ENCODE measurements around the gene DGKG.

Gene DGKG

DNA sequence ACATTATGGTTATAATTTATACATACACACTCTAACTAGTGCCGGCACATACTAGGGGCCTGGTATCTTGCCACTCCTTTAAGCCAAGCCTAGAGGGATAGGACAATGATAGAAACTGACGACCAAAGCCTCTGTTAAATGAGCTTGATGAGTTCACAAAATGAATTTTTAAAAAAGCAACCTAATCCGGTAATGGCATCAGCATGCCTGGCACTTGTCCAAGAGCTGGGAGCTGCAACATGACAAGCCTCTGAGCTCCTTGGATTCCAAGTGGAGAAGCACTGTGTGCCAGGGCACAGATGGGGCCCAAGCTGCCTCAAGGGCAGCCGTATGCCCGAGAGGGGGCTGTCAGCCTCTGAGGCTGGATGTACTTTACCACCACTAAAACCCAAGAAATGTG lies 262.9 kb downstream of the DGKG start:
- Histone ChIP-seq H3K4me1 (ENCODE audit: insufficient read depth, low read length, poor library complexity, severe bottlenecking) (peaks cover 39% of the 10 kb centered on the region), H3K9ac (ENCODE audit: low read depth, low read length, poor library complexity, severe bottlenecking) (no peak overlapping the region), H3F3A (ENCODE audit: low read depth) (no peaks in the 10 kb centered on the region), H4K20me1 (ENCODE audit: insufficient read depth, low read length, poor library complexity, severe bottlenecking) (no peaks in the 10 kb centered on the region), H3K4me3 (ENCODE audit: low read length, poor library complexity, severe bottlenecking) (no peak overlapping the region), H3K79me2 (ENCODE audit: insufficient read depth, low read length) (no peaks in the 10 kb centered on the region), H2AFZ (ENCODE audit: low read length) (no peak overlapping the region), H3K4me2 (ENCODE audit: low read depth, low read length, poor library complexity, severe bottlenecking) (no peak overlapping the region), H3K36me3 (ENCODE audit: insufficient read depth, low read length) (no peaks in the 10 kb centered on the region), H3K9me2 (replicated peaks; ENCODE audit: low read depth, low read length) (no peaks in the 10 kb centered on the region), H3K27me3 (ENCODE audit: insufficient read depth, low read length, poor library complexity, severe bottlenecking) (no peaks in the 10 kb centered on the region), H3K9me3 (ENCODE audit: insufficient read depth, low read depth, low read length) (no peaks in the 10 kb centered on the region)
- TF ChIP-seq, protein P1, sequence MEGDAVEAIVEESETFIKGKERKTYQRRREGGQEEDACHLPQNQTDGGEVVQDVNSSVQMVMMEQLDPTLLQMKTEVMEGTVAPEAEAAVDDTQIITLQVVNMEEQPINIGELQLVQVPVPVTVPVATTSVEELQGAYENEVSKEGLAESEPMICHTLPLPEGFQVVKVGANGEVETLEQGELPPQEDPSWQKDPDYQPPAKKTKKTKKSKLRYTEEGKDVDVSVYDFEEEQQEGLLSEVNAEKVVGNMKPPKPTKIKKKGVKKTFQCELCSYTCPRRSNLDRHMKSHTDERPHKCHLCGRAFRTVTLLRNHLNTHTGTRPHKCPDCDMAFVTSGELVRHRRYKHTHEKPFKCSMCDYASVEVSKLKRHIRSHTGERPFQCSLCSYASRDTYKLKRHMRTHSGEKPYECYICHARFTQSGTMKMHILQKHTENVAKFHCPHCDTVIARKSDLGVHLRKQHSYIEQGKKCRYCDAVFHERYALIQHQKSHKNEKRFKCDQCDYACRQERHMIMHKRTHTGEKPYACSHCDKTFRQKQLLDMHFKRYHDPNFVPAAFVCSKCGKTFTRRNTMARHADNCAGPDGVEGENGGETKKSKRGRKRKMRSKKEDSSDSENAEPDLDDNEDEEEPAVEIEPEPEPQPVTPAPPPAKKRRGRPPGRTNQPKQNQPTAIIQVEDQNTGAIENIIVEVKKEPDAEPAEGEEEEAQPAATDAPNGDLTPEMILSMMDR (conservative IDR thresholded peaks at IDR 0.05; ENCODE audit: low read length), result no peak
- TF ChIP-seq EZH2phosphoT487 (IDR thresholded peaks at IDR 0.05; ENCODE audit: borderline replicate concordance), result no peak

DNA sequence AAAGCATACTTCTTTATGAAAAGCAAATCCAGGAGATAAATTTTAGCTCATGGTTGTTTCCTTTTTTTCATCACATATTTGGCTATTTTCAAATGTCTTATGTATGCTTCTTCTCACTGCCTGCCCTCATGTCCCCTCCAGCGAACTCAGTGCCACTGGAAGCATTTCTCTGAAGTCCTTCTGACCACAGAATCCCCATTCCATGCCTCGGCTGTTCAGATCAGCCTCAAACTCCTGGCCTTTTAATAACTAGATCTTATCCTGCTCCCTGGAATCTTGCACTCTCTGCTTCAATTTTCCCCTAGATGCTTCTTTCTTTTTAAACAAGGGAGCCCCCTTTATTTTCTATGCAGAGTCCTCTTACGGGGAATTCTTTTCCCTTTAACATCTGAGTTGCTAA lies 263.3 kb downstream of the DGKG start:
- Histone ChIP-seq H3K9me2 (replicated peaks; ENCODE audit: low read depth, low read length) (no peaks in the 10 kb centered on the region), H2AFZ (ENCODE audit: low read length) (no peak overlapping the region), H3K36me3 (ENCODE audit: insufficient read depth, low read length) (no peaks in the 10 kb centered on the region), H4K20me1 (ENCODE audit: insufficient read depth, low read length, poor library complexity, severe bottlenecking) (no peaks in the 10 kb centered on the region), H3K9me3 (ENCODE audit: insufficient read depth, low read depth, low read length) (no peaks in the 10 kb centered on the region), H3K4me1 (ENCODE audit: insufficient read depth, low read length, poor library complexity, severe bottlenecking) (peaks cover 35% of the 10 kb centered on the region), H3K9ac (ENCODE audit: low read depth, low read length, poor library complexity, severe bottlenecking) (no peak overlapping the region), H3K4me2 (ENCODE audit: low read depth, low read length, poor library complexity, severe bottlenecking) (no peak overlapping the region), H3K27me3 (ENCODE audit: insufficient read depth, low read length, poor library complexity, severe bottlenecking) (no peaks in the 10 kb centered on the region), H3K4me3 (ENCODE audit: low read length, poor library complexity, severe bottlenecking) (no peak overlapping the region), H3K79me2 (ENCODE audit: insufficient read depth, low read length) (no peaks in the 10 kb centered on the region), H3F3A (ENCODE audit: low read depth) (no peaks in the 10 kb centered on the region)
- no peak for TF ChIP-seq EZH2phosphoT487 (IDR thresholded peaks at IDR 0.05; ENCODE audit: borderline replicate concordance)
- TF ChIP-seq, protein P1 (conservative IDR thresholded peaks at IDR 0.05; ENCODE audit: low read length), result no peak

- Histone ChIP-seq H2AFZ (ENCODE audit: low read length) (no peak overlapping the region), H3K4me3 (ENCODE audit: low read length, poor library complexity, severe bottlenecking) (peak overlapping the region; percentile 14), H3K4me1 (ENCODE audit: insufficient read depth, low read length, poor library complexity, severe bottlenecking) (peaks cover 27% of the 10 kb centered on the region)
Measured at GRCh38 chr3:186097663-186098451, 264.2 kb downstream of the DGKG start.

More at GRCh38 chr3:186097663-186098451, 264.2 kb downstream of the DGKG start:
- H3K27me3 ChIP-seq (ENCODE audit: insufficient read depth, low read length, poor library complexity, severe bottlenecking), result no peaks in the 10 kb centered on the region
- TF ChIP-seq EZH2phosphoT487 (IDR thresholded peaks at IDR 0.05; ENCODE audit: borderline replicate concordance), result no peak
- TF ChIP-seq, protein P1 (conservative IDR thresholded peaks at IDR 0.05; ENCODE audit: low read length), result no peak
- peak overlapping the region; percentile 15 for H3K9ac ChIP-seq (ENCODE audit: low read depth, low read length, poor library complexity, severe bottlenecking)
- no peaks in the 10 kb centered on the region for H3K36me3 ChIP-seq (ENCODE audit: insufficient read depth, low read length)
- H3K9me2 ChIP-seq (replicated peaks; ENCODE audit: low read depth, low read length), result no peaks in the 10 kb centered on the region
- H3K9me3 ChIP-seq (ENCODE audit: insufficient read depth, low read depth, low read length), result no peaks in the 10 kb centered on the region
- H3K79me2 ChIP-seq (ENCODE audit: insufficient read depth, low read length), result no peaks in the 10 kb centered on the region
- no peaks in the 10 kb centered on the region for H4K20me1 ChIP-seq (ENCODE audit: insufficient read depth, low read length, poor library complexity, severe bottlenecking)
- H3K4me2 ChIP-seq (ENCODE audit: low read depth, low read length, poor library complexity, severe bottlenecking), result peak overlapping the region; percentile 57
- no peaks in the 10 kb centered on the region for H3F3A ChIP-seq (ENCODE audit: low read depth)
